ENCODE measurements around the gene STAC. TPM values are rescaled to one million over a fixed set of nuclear protein-coding genes. Genes with fewer than 3 reads are reported as not detected.
"Not testable (repeated sequence)": the region's sequence is repeated elsewhere in the genome, so short reads cannot be mapped to it uniquely, and the experiment has no call there.

Gene STAC
- polyA plus RNA-seq, 2 donors, result 0.20 to 0.49 TPM

DNA sequence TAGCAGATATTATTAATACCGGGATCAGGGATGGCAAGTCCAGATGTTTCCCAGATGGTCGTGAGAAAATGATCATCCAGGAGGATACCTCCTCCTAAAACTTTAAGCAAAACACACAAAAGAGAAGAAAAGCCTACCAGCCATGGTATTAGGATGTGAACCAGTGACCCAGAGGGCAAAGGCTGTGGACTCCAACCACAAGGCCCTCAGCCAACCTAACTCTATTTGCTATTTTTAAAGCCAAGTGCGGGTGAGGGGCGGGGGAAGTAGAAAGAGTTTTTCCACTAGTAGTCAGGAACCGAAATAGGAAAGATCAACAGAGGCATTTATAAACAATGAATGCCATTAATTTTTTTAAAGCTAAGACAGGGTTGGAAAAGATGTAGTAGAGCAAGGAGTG lies 77.4 kb downstream of the STAC start:
- no peak overlapping the region for H3K27ac ChIP-seq (ENCODE audit: low read depth in 2 of 2, low read length in 1 of 2)

DNA sequence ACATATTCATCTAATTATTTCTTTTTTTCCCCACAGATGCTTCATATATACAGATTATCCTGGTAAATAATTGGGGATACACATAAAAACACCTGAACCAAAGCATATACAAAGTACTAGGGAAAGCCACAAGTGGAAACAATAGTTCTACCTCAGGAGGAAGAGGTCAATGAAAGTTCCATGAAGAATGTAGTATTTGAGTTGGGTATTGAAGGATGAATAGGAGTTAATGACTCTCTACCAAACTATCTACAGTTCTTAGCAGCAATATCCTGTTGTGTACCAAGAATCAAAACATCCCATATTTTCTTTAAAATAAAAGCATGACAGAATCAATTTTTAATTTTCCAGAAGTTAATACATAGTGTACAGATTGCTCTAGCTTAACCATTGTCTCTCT lies 78.9 kb downstream of the STAC start:
- no peak overlapping the region for H3K4me3 ChIP-seq (ENCODE audit: low read depth in 1 of 2, low read length in 2 of 2)
- no peaks in the 10 kb centered on the region for H3K27me3 ChIP-seq (ENCODE audit: control insufficient read depth in 1 of 2, insufficient read depth in 2 of 2, low read length in 2 of 2)
- H3K27ac ChIP-seq (ENCODE audit: low read depth in 2 of 2, low read length in 1 of 2), result no peak overlapping the region

More for the DNA sequence above, 77.4 kb downstream of the STAC start:
- Histone ChIP-seq H3K4me3 (ENCODE audit: low read depth in 1 of 2, low read length in 2 of 2) (no peak overlapping the region), H3K4me1 (ENCODE audit: control insufficient read depth in 2 of 2, insufficient read depth in 2 of 2, low read length in 1 of 2) (no peaks in the 10 kb centered on the region), H3K9me3 (ENCODE audit: control insufficient read depth in 2 of 2, insufficient read depth in 1 of 2, low read depth in 1 of 2, low read length in 1 of 2) (no peaks in the 10 kb centered on the region), H3K36me3 (ENCODE audit: control insufficient read depth in 2 of 2, insufficient read depth in 2 of 2, low read length in 1 of 2) (no peaks in the 10 kb centered on the region), H3K27me3 (ENCODE audit: control insufficient read depth in 1 of 2, insufficient read depth in 2 of 2, low read length in 2 of 2) (no peaks in the 10 kb centered on the region)
- WGBS, 2 donors, result 61 to 67% methylated on average over 5 of the region's 5 CpGs

DNA sequence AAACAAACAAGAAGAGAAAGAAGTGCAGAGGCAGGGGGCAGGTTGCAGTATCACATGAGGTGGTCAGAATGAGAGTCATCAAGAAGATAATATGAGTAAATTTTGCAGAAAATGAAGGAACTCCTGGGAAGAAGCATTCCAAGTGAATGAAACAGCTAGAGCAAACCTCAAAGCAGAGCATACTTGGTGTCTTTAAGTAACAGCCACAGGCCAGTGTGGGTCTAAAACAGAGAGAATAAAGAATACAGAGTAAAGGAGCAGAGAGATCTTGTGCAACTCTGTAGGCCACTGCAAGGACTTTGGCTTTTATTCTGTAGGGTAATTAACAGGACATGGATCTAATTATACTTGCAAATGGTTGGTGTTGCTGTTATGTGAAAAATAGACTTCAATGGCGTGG lies 81.3 kb downstream of the STAC start:
- no peak overlapping the region for H3K27ac ChIP-seq (ENCODE audit: low read depth in 2 of 2, low read length in 1 of 2)
- no peaks in the 10 kb centered on the region for H3K4me1 ChIP-seq (ENCODE audit: control insufficient read depth in 2 of 2, insufficient read depth in 2 of 2, low read length in 1 of 2)
- no peaks in the 10 kb centered on the region for H3K9me3 ChIP-seq (ENCODE audit: control insufficient read depth in 2 of 2, insufficient read depth in 1 of 2, low read depth in 1 of 2, low read length in 1 of 2)
- no peaks in the 10 kb centered on the region for H3K36me3 ChIP-seq (ENCODE audit: control insufficient read depth in 2 of 2, insufficient read depth in 2 of 2, low read length in 1 of 2)
- H3K27me3 ChIP-seq (ENCODE audit: control insufficient read depth in 1 of 2, insufficient read depth in 2 of 2, low read length in 2 of 2), result no peaks in the 10 kb centered on the region
- H3K4me3 ChIP-seq (ENCODE audit: low read depth in 1 of 2, low read length in 2 of 2), result no peak overlapping the region
- 81 to 93% methylated on average over 1 of the region's 1 CpG for WGBS, 2 donors

More for the DNA sequence above, 78.9 kb downstream of the STAC start:
- Histone ChIP-seq H3K4me1 (ENCODE audit: control insufficient read depth in 2 of 2, insufficient read depth in 2 of 2, low read length in 1 of 2) (no peaks in the 10 kb centered on the region), H3K9me3 (ENCODE audit: control insufficient read depth in 2 of 2, insufficient read depth in 1 of 2, low read depth in 1 of 2, low read length in 1 of 2) (no peaks in the 10 kb centered on the region), H3K36me3 (ENCODE audit: control insufficient read depth in 2 of 2, insufficient read depth in 2 of 2, low read length in 1 of 2) (no peaks in the 10 kb centered on the region)

DNA sequence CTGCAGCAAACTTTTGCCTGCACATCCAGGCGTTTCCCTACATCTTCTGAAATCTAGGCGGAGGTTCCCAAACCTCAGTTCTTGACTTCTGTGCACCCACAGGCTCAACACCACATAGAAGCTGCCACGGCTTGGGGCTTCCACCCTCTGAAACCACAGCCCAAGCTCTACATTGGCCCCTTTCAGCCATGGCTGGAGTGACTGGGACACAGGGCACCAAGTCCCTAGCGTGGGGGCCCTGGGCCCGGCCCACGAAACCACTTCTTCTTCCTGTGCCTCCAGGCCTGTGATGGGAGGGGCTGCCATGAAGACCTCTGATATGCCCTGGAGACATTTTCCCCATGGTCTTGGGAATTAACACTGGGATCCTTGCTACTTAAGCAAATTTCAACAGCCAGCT lies 91.7 kb downstream of the STAC start:
- WGBS, 2 donors, result 84 to 90% methylated on average over 6 of the region's 6 CpGs
- H3K36me3 ChIP-seq (ENCODE audit: control insufficient read depth in 2 of 2, insufficient read depth in 2 of 2, low read length in 1 of 2); H3K4me3 ChIP-seq (ENCODE audit: low read depth in 1 of 2, low read length in 2 of 2); H3K4me1 ChIP-seq (ENCODE audit: control insufficient read depth in 2 of 2, insufficient read depth in 2 of 2, low read length in 1 of 2); H3K27me3 ChIP-seq (ENCODE audit: control insufficient read depth in 1 of 2, insufficient read depth in 2 of 2, low read length in 2 of 2); H3K27ac ChIP-seq (ENCODE audit: low read depth in 2 of 2, low read length in 1 of 2); H3K9me3 ChIP-seq (ENCODE audit: control insufficient read depth in 2 of 2, insufficient read depth in 1 of 2, low read depth in 1 of 2, low read length in 1 of 2): not testable (repeated sequence)

DNA sequence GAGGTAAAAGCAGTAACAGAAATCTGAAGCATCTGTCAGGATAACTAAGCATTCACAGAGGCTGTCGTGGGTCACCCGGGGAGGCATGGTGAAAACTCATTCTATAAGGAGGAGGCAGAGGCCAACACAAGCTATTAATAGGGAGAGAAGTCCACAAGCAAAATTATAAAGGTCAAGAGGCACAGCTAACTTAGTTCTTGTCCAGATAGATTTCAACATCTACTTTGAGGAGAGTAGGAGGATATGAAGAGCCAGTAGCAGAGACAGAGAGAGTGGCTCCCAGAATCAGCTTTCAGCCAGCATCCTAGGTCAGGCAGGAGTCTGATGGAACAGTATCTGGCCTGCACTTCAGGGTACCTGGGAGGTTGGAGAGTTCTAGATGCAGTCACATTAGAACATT lies 95.3 kb downstream of the STAC start:
- WGBS, 2 donors, result 80 to 82% methylated on average over 2 of the region's 2 CpGs
- no peak overlapping the region for H3K27ac ChIP-seq (ENCODE audit: low read depth in 2 of 2, low read length in 1 of 2)
- no peaks in the 10 kb centered on the region for H3K9me3 ChIP-seq (ENCODE audit: control insufficient read depth in 2 of 2, insufficient read depth in 1 of 2, low read depth in 1 of 2, low read length in 1 of 2)
- no peaks in the 10 kb centered on the region for H3K36me3 ChIP-seq (ENCODE audit: control insufficient read depth in 2 of 2, insufficient read depth in 2 of 2, low read length in 1 of 2)
- H3K4me3 ChIP-seq (ENCODE audit: low read depth in 1 of 2, low read length in 2 of 2), result no peak overlapping the region
- H3K27me3 ChIP-seq (ENCODE audit: control insufficient read depth in 1 of 2, insufficient read depth in 2 of 2, low read length in 2 of 2), result no peaks in the 10 kb centered on the region
- H3K4me1 ChIP-seq (ENCODE audit: control insufficient read depth in 2 of 2, insufficient read depth in 2 of 2, low read length in 1 of 2), result no peaks in the 10 kb centered on the region

DNA sequence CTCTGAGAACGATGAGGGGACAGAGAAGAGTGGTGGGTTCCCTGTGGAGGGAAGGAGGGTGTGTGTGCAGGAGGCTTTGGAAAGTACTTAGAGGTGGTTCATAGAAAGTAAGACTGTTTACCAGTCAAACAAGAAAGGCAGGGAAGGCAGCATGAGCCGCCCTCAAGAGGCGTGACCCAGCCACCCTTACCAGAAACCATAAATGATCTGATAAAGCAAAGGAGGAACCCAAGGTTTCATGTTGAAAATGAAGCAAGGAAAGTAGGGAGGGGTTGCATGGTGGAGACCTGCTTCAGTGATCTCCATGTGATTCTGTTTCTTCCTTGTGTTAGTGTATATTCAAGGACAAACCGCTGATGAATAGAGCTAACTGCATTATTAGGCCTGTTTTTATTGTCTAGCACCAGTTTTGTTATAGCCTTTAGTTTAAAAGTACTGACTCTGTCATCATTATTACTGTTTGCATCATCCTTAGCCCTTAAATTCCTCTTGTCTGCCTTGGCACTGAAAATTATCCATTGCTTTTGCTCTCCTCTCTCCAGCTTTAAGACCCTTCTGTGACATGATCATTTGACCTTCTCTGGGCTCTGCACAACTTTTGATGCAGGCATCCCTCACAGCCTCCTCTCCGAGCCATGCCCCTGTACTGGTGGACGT lies 96.1 kb downstream of the STAC start:
- H3K27ac ChIP-seq (ENCODE audit: low read depth in 2 of 2, low read length in 1 of 2), result no peak overlapping the region
- no peaks in the 10 kb centered on the region for H3K4me1 ChIP-seq (ENCODE audit: control insufficient read depth in 2 of 2, insufficient read depth in 2 of 2, low read length in 1 of 2)
- H3K9me3 ChIP-seq (ENCODE audit: control insufficient read depth in 2 of 2, insufficient read depth in 1 of 2, low read depth in 1 of 2, low read length in 1 of 2), result no peaks in the 10 kb centered on the region
- no peaks in the 10 kb centered on the region for H3K27me3 ChIP-seq (ENCODE audit: control insufficient read depth in 1 of 2, insufficient read depth in 2 of 2, low read length in 2 of 2)
- H3K4me3 ChIP-seq (ENCODE audit: low read depth in 1 of 2, low read length in 2 of 2), result no peak overlapping the region
- no peaks in the 10 kb centered on the region for H3K36me3 ChIP-seq (ENCODE audit: control insufficient read depth in 2 of 2, insufficient read depth in 2 of 2, low read length in 1 of 2)
- 70 to 74% methylated on average over 6 of the region's 6 CpGs for WGBS, 2 donors

DNA sequence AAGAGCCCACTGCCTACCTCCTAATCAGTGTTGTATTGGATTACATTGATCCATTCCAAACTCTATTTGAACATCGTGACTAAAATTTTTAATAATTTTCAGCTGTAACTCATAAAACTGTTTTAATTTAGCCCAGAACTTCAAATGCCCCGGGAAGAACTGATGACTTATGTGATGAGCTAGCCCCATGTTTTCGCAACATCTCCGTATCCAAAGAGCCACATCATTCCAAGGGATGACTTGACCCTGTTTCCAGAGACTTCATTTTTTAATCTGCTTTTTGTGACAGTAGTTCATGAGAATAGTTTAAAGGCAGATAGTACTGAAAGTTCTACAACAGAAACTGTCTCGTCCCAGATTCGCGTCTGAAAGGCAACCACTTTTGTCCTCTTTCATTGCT lies 97.4 kb downstream of the STAC start:
- peaks cover 0 to 3% of the 10 kb centered on the region in 2 donors for H3K9me3 ChIP-seq (ENCODE audit: control insufficient read depth in 2 of 2, insufficient read depth in 1 of 2, low read depth in 1 of 2, low read length in 1 of 2)
- no peak overlapping the region for H3K27ac ChIP-seq (ENCODE audit: low read depth in 2 of 2, low read length in 1 of 2)
- no peaks in the 10 kb centered on the region for H3K4me1 ChIP-seq (ENCODE audit: control insufficient read depth in 2 of 2, insufficient read depth in 2 of 2, low read length in 1 of 2)
- 73 to 85% methylated on average over 7 of the region's 7 CpGs for WGBS, 2 donors
- no peak overlapping the region for H3K4me3 ChIP-seq (ENCODE audit: low read depth in 1 of 2, low read length in 2 of 2)
- H3K27me3 ChIP-seq (ENCODE audit: control insufficient read depth in 1 of 2, insufficient read depth in 2 of 2, low read length in 2 of 2), result no peaks in the 10 kb centered on the region
- no peaks in the 10 kb centered on the region for H3K36me3 ChIP-seq (ENCODE audit: control insufficient read depth in 2 of 2, insufficient read depth in 2 of 2, low read length in 1 of 2)

DNA sequence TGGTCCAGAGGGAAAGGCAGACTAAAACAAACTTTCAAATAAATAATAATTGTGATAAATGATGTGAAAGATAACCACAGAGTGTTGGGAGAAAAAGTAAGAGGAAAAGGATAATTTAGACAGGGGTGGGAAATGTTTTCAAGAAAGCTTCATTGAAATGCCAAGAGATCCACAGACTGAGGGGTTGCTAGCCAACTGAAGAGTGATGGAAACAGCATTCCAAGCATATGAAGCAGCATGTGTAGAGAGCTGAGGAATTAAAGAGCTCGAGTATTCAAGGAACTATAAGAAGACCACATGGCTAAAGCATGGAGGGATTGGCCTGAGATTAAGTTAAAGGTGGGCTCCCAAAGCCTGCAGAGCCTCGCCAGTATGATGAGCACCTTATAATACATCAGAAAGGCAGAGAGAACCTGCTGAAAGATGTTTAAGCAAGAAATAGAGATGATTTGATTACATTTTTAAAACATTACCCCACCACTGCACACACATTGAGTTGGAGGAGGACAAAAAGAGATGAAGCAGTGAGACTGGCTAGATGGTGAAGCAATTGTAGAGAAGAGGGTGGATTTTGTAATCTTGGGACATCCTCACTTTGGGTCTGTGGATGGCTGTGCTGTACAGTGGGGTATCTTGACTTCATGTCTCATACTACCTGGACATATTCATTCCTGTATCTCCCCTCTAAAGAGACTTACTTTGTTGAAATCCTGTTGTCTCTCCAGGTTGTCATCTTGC lies 100.8 kb downstream of the STAC start:
- Histone ChIP-seq H3K9me3 (ENCODE audit: control insufficient read depth in 2 of 2, insufficient read depth in 1 of 2, low read depth in 1 of 2, low read length in 1 of 2) (peaks cover 3% of the 10 kb centered on the region in 2 donors), H3K36me3 (ENCODE audit: control insufficient read depth in 2 of 2, insufficient read depth in 2 of 2, low read length in 1 of 2) (no peaks in the 10 kb centered on the region), H3K4me3 (ENCODE audit: low read depth in 1 of 2, low read length in 2 of 2) (no peak overlapping the region), H3K27ac (ENCODE audit: low read depth in 2 of 2, low read length in 1 of 2) (no peak overlapping the region), H3K27me3 (ENCODE audit: control insufficient read depth in 1 of 2, insufficient read depth in 2 of 2, low read length in 2 of 2) (no peaks in the 10 kb centered on the region), H3K4me1 (ENCODE audit: control insufficient read depth in 2 of 2, insufficient read depth in 2 of 2, low read length in 1 of 2) (no peaks in the 10 kb centered on the region)
- WGBS, 2 donors, result 48 to 57% methylated on average over 2 of the region's 2 CpGs

DNA sequence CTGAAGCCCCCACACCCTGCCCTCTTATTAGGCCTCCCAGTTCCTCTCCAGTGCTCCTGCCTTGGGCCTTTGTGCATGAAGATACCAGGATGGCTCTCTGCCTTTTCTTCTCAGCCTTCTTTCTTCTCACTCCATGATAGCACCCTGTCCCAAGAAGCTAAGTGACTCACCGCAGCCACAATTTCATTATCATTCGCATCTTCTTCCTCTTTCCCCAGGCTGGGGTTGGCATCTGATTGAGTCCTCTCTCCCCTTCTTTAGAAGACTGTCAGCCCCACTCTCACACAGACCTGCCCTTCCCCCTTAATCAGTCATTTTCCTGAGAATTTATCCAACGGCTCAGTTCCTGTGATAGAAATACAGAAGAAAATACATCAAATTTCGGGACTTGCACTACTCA lies 102.0 kb downstream of the STAC start:
- WGBS, 2 donors, result 74 to 83% methylated on average over 4 of the region's 4 CpGs
- no peak overlapping the region for H3K4me3 ChIP-seq (ENCODE audit: low read depth in 1 of 2, low read length in 2 of 2)
- peaks cover 3 to 5% of the 10 kb centered on the region in 2 donors for H3K9me3 ChIP-seq (ENCODE audit: control insufficient read depth in 2 of 2, insufficient read depth in 1 of 2, low read depth in 1 of 2, low read length in 1 of 2)
- H3K36me3 ChIP-seq (ENCODE audit: control insufficient read depth in 2 of 2, insufficient read depth in 2 of 2, low read length in 1 of 2), result no peaks in the 10 kb centered on the region
- H3K27ac ChIP-seq (ENCODE audit: low read depth in 2 of 2, low read length in 1 of 2), result no peak overlapping the region
- no peaks in the 10 kb centered on the region for H3K4me1 ChIP-seq (ENCODE audit: control insufficient read depth in 2 of 2, insufficient read depth in 2 of 2, low read length in 1 of 2)
- no peaks in the 10 kb centered on the region for H3K27me3 ChIP-seq (ENCODE audit: control insufficient read depth in 1 of 2, insufficient read depth in 2 of 2, low read length in 2 of 2)

DNA sequence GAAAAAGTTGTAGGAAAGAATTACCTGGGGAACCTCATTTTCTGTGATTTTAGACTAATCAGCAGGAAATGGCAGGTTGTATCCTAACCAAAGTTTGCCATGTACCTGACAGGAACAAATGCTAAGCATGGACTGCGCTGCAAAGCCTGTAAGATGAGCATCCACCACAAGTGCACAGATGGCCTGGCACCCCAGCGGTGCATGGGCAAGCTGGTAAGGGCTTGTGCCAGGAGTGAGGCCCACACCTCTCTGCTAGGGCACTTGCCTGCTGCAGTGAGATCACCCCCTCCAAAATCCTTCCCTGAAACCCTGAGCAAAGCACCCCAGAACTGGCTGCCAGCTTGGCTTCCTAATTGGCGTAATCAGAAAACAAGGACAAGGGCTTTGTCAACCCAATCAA lies 102.6 kb downstream of the STAC start:
- Histone ChIP-seq H3K9me3 (ENCODE audit: control insufficient read depth in 2 of 2, insufficient read depth in 1 of 2, low read depth in 1 of 2, low read length in 1 of 2) (peaks cover 3 to 5% of the 10 kb centered on the region in 2 donors), H3K4me1 (ENCODE audit: control insufficient read depth in 2 of 2, insufficient read depth in 2 of 2, low read length in 1 of 2) (no peaks in the 10 kb centered on the region), H3K27me3 (ENCODE audit: control insufficient read depth in 1 of 2, insufficient read depth in 2 of 2, low read length in 2 of 2) (no peaks in the 10 kb centered on the region), H3K4me3 (ENCODE audit: low read depth in 1 of 2, low read length in 2 of 2) (no peak overlapping the region), H3K27ac (ENCODE audit: low read depth in 2 of 2, low read length in 1 of 2) (no peak overlapping the region), H3K36me3 (ENCODE audit: control insufficient read depth in 2 of 2, insufficient read depth in 2 of 2, low read length in 1 of 2) (no peaks in the 10 kb centered on the region)
- WGBS, 2 donors, result 94 to 95% methylated on average over 3 of the region's 3 CpGs

All from esophagus (tissue), 2 donors.